Natural killer cell (primary cell): ENCODE results near the gene VIPR2. TPM values are rescaled to one million over a fixed set of nuclear protein-coding genes. Genes with fewer than 3 reads are reported as not detected.
"Not testable (repeated sequence)": the region's sequence is repeated elsewhere in the genome, so short reads cannot be mapped to it uniquely, and the experiment has no call there.

Experiments used
- ATAC-seq, 3 donors: fragments of 150-1000 bp in 2 of 3; fragments of 200-7000 bp in 1 of 3; cut with Tn5 transposase; 1 replicate in 1 of 3; 2 replicates in 2 of 3; pipeline ENCODE4 v1.10.0; 2021; ENCODE audit warnings: mild to moderate bottlenecking in 2 of 3, moderate library complexity in 2 of 3
- DNase-seq, 2 donors: peaks; one replicate each; pipeline versions ENCODE4 v3.0.0 to v3.0.0-alpha.2; 2013 to 2021; ENCODE audit warnings: mixed read lengths in 1 of 2
- H3K27ac ChIP-seq: one replicate; pipeline ENCODE4 v1.5.1; 2013; ENCODE audit warnings: mild to moderate bottlenecking, low read length
- H3K27me3 ChIP-seq: one replicate; pipeline ENCODE4 v1.6.1; 2013; ENCODE audit warnings: low read length; ENCODE audit not compliant: control insufficient read depth, insufficient read depth
- H3K36me3 ChIP-seq: one replicate; pipeline ENCODE4 v1.6.1; 2013; ENCODE audit warnings: low read length; ENCODE audit not compliant: control insufficient read depth, insufficient read depth
- H3K4me1 ChIP-seq: one replicate; pipeline ENCODE4 v1.6.1; 2013; ENCODE audit warnings: low read length; ENCODE audit not compliant: control insufficient read depth, insufficient read depth
- H3K4me3 ChIP-seq: one replicate; pipeline ENCODE4 v1.5.1; 2013; ENCODE audit warnings: low read length
- H3K9me3 ChIP-seq: one replicate; pipeline ENCODE4 v1.6.1; 2013; ENCODE audit warnings: low read length; ENCODE audit not compliant: control insufficient read depth, insufficient read depth
- H3K27ac Mint-ChIP-seq, 2 donors: one replicate each; pipeline ENCODE4 v1.8.0; 2022; ENCODE audit warnings: mild to moderate bottlenecking in 2 of 2, mixed read lengths in 2 of 2, moderate library complexity in 1 of 2
- H3K27me3 Mint-ChIP-seq, 2 donors: one replicate each; pipeline ENCODE4 v1.8.0; 2022; ENCODE audit warnings: low read depth in 2 of 2, mixed read lengths in 2 of 2
- H3K36me3 Mint-ChIP-seq: one replicate; pipeline ENCODE4 v1.8.0; 2022; ENCODE audit warnings: mixed read lengths
- H3K4me1 Mint-ChIP-seq, 2 donors: one replicate each; pipeline ENCODE4 v1.8.0; 2022; ENCODE audit warnings: mixed read lengths in 2 of 2
- H3K4me3 Mint-ChIP-seq: one replicate; pipeline ENCODE4 v1.8.0; 2022; ENCODE audit warnings: mild to moderate bottlenecking, moderate library complexity, mixed read lengths
- H3K9me3 Mint-ChIP-seq, 2 donors: one replicate each; pipeline ENCODE4 v1.8.0; 2022; ENCODE audit warnings: mixed read lengths in 2 of 2
- CTCF ChIP-seq: fragments of 200-600 bp; IDR thresholded peaks from one replicate; pipeline ENCODE4 v1.8.0; 2022; ENCODE audit warnings: antibody characterized with exemption
- WGBS: methylation state at CpG from one replicate; pipeline ENCODE4 v1.1.7; 2013; ENCODE audit warnings: missing lambda C conversion rate; ENCODE audit not compliant: insufficient coverage; 5-methylcytosine and 5-hydroxymethylcytosine counted together
- intact Hi-C: fragments of 100-400 bp; cut with micrococcal nuclease; formaldehyde crosslinking; loops from one replicate; pipeline ENCODE4 v1.14.2; 2022
- total RNA-seq, 4 donors: library from RNA; stranded (reverse); fragments of 120-200 nt in 1 of 4; gene quantifications; one replicate each; pipeline versions ENCODE4 v1.2.3 to v1.2.4, GENCODE V29; 2013 to 2022

VIPR2 gene
- total RNA-seq, 3 donors from 2014 or later (not counting 1 experiment from before 2014, with no cell fraction given), result 2.2 to 4.9 (median 4.7) TPM

DNA sequence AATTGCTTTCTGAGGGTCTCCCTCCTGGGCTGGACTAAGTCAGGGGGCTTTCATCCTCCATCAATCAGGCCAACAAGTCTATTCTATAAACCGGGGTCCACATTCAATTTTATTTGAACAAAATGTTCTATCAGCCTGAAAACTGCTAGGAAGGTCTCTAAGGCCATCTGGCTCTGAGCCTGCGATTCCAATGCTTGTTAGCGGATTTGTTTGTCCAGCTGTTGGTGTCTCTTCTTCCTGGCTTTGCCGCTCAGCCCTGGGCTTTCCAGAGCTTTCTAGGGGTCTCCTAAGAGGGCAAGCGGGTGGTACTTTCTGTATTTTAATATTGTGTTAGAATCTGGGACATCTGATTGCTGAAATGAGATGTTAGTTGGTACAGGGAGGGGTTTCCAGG lies 136.7 kb downstream of the VIPR2 start:
- Mint-ChIP-seq H3K27ac (no peak overlapping the region), H3K9me3 (no peaks in the 10 kb centered on the region), H3K4me1 (no peaks in the 10 kb centered on the region), H3K4me3 (no peak overlapping the region), H3K27me3 (peaks cover 0 to 3% of the 10 kb centered on the region in 2 donors), H3K36me3 (no peaks in the 10 kb centered on the region)
- WGBS, result 96% methylated on average over 5 of the region's 5 CpGs
- no peak for TF ChIP-seq CTCF
- no peak for DNase-seq
- intact Hi-C loops, result no loop called here
- Histone ChIP-seq H3K4me3 (no peak overlapping the region), H3K27me3 (no peaks in the 10 kb centered on the region), H3K9me3 (no peaks in the 10 kb centered on the region), H3K4me1 (no peaks in the 10 kb centered on the region), H3K27ac (no peak overlapping the region), H3K36me3 (no peaks in the 10 kb centered on the region)
- ATAC-seq, result no peak

GRCh38 chr7:159007364-159007995 lies 137.2 kb downstream of the VIPR2 start:
- H3K9me3 Mint-ChIP-seq, result no peaks in the 10 kb centered on the region
- Histone ChIP-seq H3K27ac (no peak overlapping the region), H3K9me3 (no peaks in the 10 kb centered on the region), H3K4me1 (no peaks in the 10 kb centered on the region), H3K4me3 (no peak overlapping the region), H3K27me3 (no peaks in the 10 kb centered on the region), H3K36me3 (no peaks in the 10 kb centered on the region)
- H3K4me1 Mint-ChIP-seq, result no peaks in the 10 kb centered on the region
- ATAC-seq, result no peak
- TF ChIP-seq CTCF, result no peak
- no peak for DNase-seq
- 89% methylated on average over 19 of the region's 19 CpGs for WGBS
- intact Hi-C loops, result no loop called here
- no peak overlapping the region for H3K4me3 Mint-ChIP-seq
- H3K36me3 Mint-ChIP-seq, result no peaks in the 10 kb centered on the region
- peaks cover 0 to 3% of the 10 kb centered on the region in 2 donors for H3K27me3 Mint-ChIP-seq
- no peak overlapping the region for H3K27ac Mint-ChIP-seq

DNA sequence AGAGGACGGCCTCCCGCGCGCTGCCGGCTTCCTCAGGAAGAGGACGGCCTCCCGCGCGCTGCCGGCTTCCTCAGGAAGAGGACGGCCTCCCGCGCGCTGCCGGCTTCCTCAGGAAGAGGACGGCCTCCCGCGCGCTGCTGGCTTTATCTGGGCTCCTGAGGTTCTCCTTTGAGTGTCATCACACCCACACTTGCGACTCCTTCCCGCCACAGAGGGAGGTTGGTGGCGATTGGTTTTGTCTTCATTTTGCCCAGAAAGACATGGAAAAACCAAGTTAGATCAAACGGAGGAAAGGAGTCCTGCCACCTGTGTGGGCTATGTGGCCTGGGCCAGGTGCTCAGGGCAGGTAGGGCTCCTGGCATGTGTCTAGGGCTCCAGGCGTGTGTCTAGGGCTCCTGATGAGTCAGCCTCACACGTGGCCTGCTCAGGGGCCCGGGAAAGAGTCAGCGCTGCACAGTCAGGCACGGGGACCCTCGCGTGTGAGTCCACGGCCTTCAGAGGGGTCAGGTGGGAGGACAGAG lies 138.0 kb downstream of the VIPR2 start:
- no peaks in the 10 kb centered on the region for H3K9me3 ChIP-seq
- no peak for DNase-seq
- 89% methylated on average over 20 of the region's 31 CpGs for WGBS
- Mint-ChIP-seq H3K27me3 (peaks cover 0 to 3% of the 10 kb centered on the region in 2 donors), H3K4me1 (no peaks in the 10 kb centered on the region), H3K9me3 (no peaks in the 10 kb centered on the region), H3K36me3 (no peaks in the 10 kb centered on the region), H3K27ac (no peak overlapping the region), H3K4me3 (no peak overlapping the region)
- no peak overlapping the region for H3K4me3 ChIP-seq
- no peak overlapping the region for H3K27ac ChIP-seq
- TF ChIP-seq CTCF, result no peak
- no peaks in the 10 kb centered on the region for H3K4me1 ChIP-seq
- ATAC-seq, result no peak
- intact Hi-C loops, result no loop called here
- H3K27me3 ChIP-seq, result no peaks in the 10 kb centered on the region
- H3K36me3 ChIP-seq, result no peaks in the 10 kb centered on the region

DNA sequence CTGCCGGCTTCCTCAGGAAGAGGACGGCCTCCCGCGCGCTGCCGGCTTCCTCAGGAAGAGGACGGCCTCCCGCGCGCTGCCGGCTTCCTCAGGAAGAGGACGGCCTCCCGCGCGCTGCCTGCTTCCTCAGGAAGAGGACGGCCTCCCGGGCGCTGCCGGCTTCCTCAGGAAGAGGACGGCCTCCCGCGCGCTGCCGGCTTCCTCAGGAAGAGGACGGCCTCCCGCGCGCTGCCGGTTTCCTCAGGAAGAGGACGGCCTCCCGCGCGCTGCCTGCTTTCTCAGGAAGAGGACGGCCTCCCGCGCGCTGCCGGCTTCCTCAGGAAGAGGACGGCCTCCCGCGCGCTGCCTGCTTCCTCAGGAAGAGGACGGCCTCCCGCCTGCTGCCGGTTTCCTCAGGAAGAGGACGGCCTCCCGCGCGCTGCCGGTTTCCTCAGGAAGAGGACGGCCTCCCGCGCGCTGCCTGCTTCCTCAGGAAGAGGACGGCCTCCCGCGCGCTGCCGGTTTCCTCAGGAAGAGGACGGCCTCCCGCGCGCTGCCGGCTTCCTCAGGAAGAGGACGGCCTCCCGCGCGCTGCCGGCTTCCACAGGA lies 138.6 kb downstream of the VIPR2 start:
- H3K9me3 ChIP-seq, ATAC-seq, H3K36me3 Mint-ChIP-seq, H3K4me3 Mint-ChIP-seq, H3K9me3 Mint-ChIP-seq, H3K4me3 ChIP-seq, intact Hi-C loops, H3K27ac Mint-ChIP-seq, H3K36me3 ChIP-seq, H3K27me3 ChIP-seq, H3K27ac ChIP-seq, H3K27me3 Mint-ChIP-seq, DNase-seq, H3K4me1 ChIP-seq, H3K4me1 Mint-ChIP-seq: not testable (repeated sequence)
- 96% methylated on average over 22 of the region's 69 CpGs for WGBS
